HEK293 (cell line): ENCODE data around the gene EPAS1.

Source experiments
- CTCF ChIA-PET: fragments of 350-600 bp; formaldehyde crosslinking; extraction: SDS; loops from one replicate; lab custom pipeline; 2021; ENCODE audit warnings: antibody characterized with exemption; lab: Yijun Ruan, JAX
- POLR2A ChIA-PET: fragments of 300-600 bp; formaldehyde crosslinking; extraction: SDS; loops from one replicate; lab custom pipeline; 2020; ENCODE audit warnings: antibody characterized with exemption, inconsistent platforms; lab: Yijun Ruan, JAX
- H3K27ac ChIP-seq: fragments of 200-500 bp; sonication (Bioruptor generic); 2 replicates; pipeline ENCODE4 v1.5.1; 2014; ENCODE audit warnings: low read depth, low read length, control low read depth, inconsistent platforms; ENCODE audit errors: extremely low read depth
- H3K36me3 ChIP-seq, 2 experiments: fragments of 200-500 bp in 1 of 2; sonication (Bioruptor generic) in 1 of 2; 1 replicate in 1 of 2; 2 replicates in 1 of 2; pipeline ENCODE4 v1.5.1; 2014 to 2017; ENCODE audit warnings: inconsistent platforms in 2 of 2, low read length in 2 of 2; ENCODE audit not compliant: control insufficient read depth in 2 of 2, insufficient read depth in 1 of 2
- H3K4me1 ChIP-seq: fragments of 200-500 bp; sonication (Bioruptor generic); 2 replicates; pipeline ENCODE4 v1.5.1; 2014; ENCODE audit warnings: mild to moderate bottlenecking, low read length, inconsistent platforms; ENCODE audit not compliant: control insufficient read depth, insufficient read depth
- H3K4me3 ChIP-seq: 2 replicates; pipeline ENCODE4 v1.5.1; 2011; ENCODE audit warnings: low read depth, mild to moderate bottlenecking, control low read depth, low read length, moderate library complexity
- H3K9me3 ChIP-seq: fragments of 200-500 bp; sonication (Bioruptor generic); 2 replicates; pipeline ENCODE4 v1.5.1; 2014; ENCODE audit warnings: low read depth, low read length, inconsistent platforms; ENCODE audit not compliant: control insufficient read depth, insufficient read depth
- EGR2 ChIP-seq: fragments of 450-650 bp; formaldehyde crosslinking; IDR thresholded peaks from 2 replicates; pipeline ENCODE4 v1.5.1; 2016; ENCODE audit warnings: low read depth, missing biosample characterization, missing genetic modification characterization
- PRDM1 ChIP-seq: fragments of 450-650 bp; formaldehyde crosslinking; IDR thresholded peaks from 2 replicates; pipeline ENCODE4; 2016; ENCODE audit warnings: missing biosample characterization, missing genetic modification characterization
- SETDB1 ChIP-seq: IDR thresholded peaks from one replicate; pipeline ENCODE4 v1.6.1; 2017; ENCODE audit warnings: mild to moderate bottlenecking, low read length, moderate library complexity, mixed read lengths; ENCODE audit not compliant: insufficient read length
- TRIM28 ChIP-seq: IDR thresholded peaks from 2 replicates; pipeline ENCODE4 v1.6.1; 2011; ENCODE audit warnings: low read length, control low read depth, borderline replicate concordance
- YY1 ChIP-seq: fragments of 450-650 bp; formaldehyde crosslinking; IDR thresholded peaks from 2 replicates; pipeline ENCODE4 v1.5.1; 2018; ENCODE audit warnings: missing biosample characterization, missing genetic modification characterization
- ZNF274 ChIP-seq, 2 experiments: fragments of 200-500 bp in 1 of 2; fragments of 450-650 bp in 1 of 2; sonication (Bioruptor generic) in 1 of 2; formaldehyde crosslinking in 1 of 2; IDR thresholded peaks; 2 replicates each; pipeline versions ENCODE4 v1.5.1 to v1.6.1; 2014 to 2016; ENCODE audit warnings: borderline replicate concordance in 1 of 2, inconsistent platforms in 1 of 2, low read length in 1 of 2, missing biosample characterization in 1 of 2, missing genetic modification characterization in 1 of 2
- ZNF341 ChIP-seq: fragments of 450-650 bp; formaldehyde crosslinking; IDR thresholded peaks from 2 replicates; pipeline ENCODE4; 2016; ENCODE audit warnings: low read depth, missing biosample characterization, missing genetic modification characterization
- ZNF514 ChIP-seq: fragments of 450-650 bp; formaldehyde crosslinking; IDR thresholded peaks from 2 replicates; pipeline ENCODE4 v1.5.1; 2016; ENCODE audit warnings: missing biosample characterization, missing genetic modification characterization
- ZNF549 ChIP-seq: fragments of 450-650 bp; IDR thresholded peaks from 2 replicates; pipeline ENCODE4 v1.5.1; 2018; ENCODE audit warnings: missing biosample characterization, missing genetic modification characterization, mild to moderate bottlenecking, inconsistent platforms, moderate library complexity
- TF ChIP-seq, protein P1 (sequence below): fragments of 450-650 bp; formaldehyde crosslinking; IDR thresholded peaks from 2 replicates; pipeline ENCODE4 v1.5.1; 2016; ENCODE audit warnings: missing biosample characterization, missing genetic modification characterization
- TF ChIP-seq, protein P2 (sequence below): fragments of 450-650 bp; IDR thresholded peaks from 2 replicates; pipeline ENCODE4 v1.5.1; 2018; ENCODE audit warnings: missing biosample characterization, mild to moderate bottlenecking, missing genetic modification characterization

Gene EPAS1

DNA sequence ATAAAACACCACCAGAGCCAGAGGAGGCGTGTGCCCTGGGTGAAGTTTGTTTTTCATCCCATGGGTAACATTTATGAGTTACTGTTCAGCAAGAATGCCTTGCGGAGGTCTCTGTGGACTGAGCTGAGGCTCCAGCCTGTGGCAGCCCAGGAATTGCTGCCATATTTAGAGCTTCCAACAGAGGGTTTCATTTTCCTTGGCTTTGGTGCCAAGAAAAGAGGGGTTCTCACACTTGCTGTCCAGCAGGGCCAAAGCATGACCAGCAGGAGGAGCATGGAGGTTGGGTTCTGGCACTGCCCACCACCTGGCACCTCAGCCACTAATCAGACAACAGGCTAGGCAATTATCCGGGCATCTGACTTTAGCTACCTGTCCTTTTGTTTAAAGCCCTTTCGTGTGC is 36.7 kb downstream of the EPAS1 start:
- H3K4me3 ChIP-seq, result no peak overlapping the region
- ChIA-PET CTCF (interaction anchor here (0.6 kb wide), 1 partner anchor 33 kb away, joined by 3 read pairs; no protein-coding TSS in a partner anchor), POLR2A (no interaction called here)
- H3K4me1 ChIP-seq, result peaks cover 9% of the 10 kb centered on the region
- no peaks in the 10 kb centered on the region for H3K36me3 ChIP-seq
- TF ChIP-seq YY1 (tag by site-specific recombination), result no peak
- H3K27ac ChIP-seq, result no peak overlapping the region
- no peaks in the 10 kb centered on the region for H3K9me3 ChIP-seq

DNA sequence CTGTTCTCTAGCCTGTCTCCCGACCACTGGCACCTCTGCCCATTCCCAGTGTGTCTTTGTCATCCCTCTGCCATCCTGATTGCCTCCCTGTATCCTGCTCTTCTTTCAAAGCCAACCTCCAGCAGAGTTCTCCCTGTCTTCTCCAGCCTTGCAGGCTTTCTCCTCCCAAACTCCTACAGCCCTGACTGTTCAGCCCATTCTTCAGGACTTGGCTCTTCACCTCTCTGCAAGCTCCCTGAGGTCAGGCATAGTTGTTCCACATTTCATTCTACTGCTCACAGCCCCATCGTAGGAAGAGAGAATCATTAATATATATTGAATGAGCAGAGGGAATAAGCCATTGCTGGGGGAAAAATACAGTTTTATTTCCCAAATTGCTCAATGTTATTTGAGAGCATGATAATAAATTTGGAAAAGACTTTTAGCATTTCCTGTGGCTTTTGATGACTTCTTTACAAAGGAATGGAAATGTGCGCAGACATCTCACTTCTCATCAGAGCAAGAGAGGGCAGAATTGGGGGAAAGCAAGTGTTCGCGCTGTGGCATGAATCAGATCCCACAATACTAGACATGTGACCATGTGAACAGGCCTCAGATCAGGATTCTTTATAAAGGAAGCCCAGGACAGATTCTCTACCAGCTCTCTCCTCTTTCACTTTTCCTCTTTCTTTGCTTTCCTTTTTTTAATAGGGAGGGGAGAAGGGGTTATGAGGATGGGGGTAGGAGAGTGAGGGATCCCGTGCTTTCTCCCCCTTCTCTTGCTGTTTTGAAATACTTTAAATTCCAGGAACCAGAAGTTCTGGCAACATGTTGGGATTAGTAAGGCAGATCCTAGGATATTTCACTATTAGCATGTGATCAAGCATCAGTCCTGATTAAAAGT is 37.4 kb downstream of the EPAS1 start:
- Histone ChIP-seq H3K36me3 (no peaks in the 10 kb centered on the region), H3K27ac (no peak overlapping the region), H3K4me3 (no peak overlapping the region), H3K9me3 (no peaks in the 10 kb centered on the region), H3K4me1 (peaks cover 9% of the 10 kb centered on the region)
- TF ChIP-seq PRDM1 (tag by site-specific recombination) (peak; percentile 51), SETDB1 (no peak), TRIM28 (no peak)
- ChIA-PET CTCF (no interaction called here), POLR2A (no interaction called here)

DNA sequence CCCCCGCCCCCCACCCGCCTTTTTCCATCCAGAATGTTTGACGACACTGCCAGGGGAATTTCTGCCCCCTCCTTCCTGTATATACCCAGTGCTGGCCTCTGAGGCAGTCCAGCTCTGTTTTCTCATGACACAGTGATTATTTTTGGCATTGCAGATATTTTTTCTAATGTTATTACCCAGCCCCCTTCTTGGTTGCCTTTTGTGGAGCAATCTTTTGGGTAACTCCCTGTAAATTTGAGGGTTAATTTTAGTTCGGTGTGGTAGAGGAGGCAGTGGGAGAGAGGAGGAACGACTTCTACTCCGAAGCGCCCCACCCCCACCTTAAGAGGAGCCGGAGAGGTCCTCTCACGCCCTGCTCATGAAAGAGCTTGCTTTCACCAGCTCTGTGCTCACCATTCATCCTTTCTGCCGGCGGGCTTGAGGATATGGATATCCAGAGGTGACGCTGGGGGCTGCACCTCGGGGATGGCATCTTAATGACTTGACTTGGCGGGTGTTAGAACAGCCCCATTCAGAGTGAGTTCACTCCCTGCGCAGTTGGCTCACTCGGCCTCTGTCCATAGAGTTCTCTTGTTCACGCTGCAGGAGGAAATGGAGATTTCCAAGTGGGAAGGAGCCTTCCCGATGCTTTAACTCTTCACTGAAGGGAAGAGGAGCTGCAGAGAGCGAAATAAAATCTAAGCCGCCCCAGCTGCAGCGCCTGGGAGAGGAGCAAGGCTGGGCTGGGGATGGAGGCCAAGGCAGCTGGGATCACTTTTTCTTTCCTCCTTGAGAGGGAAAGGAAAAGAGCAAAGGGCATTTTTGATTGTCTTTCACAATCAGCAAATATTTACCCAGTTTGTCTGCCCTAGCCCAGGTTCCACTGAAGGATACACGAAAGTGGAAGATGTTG is 38.4 kb downstream of the EPAS1 start:
- H3K4me3 ChIP-seq, result no peak overlapping the region
- TF ChIP-seq EGR2 (no peak), ZNF341 (tag by site-specific recombination) (no peak), PRDM1 (tag by site-specific recombination) (no peak), ZNF514 (tag by site-specific recombination) (no peak)
- TF ChIP-seq, protein P1, sequence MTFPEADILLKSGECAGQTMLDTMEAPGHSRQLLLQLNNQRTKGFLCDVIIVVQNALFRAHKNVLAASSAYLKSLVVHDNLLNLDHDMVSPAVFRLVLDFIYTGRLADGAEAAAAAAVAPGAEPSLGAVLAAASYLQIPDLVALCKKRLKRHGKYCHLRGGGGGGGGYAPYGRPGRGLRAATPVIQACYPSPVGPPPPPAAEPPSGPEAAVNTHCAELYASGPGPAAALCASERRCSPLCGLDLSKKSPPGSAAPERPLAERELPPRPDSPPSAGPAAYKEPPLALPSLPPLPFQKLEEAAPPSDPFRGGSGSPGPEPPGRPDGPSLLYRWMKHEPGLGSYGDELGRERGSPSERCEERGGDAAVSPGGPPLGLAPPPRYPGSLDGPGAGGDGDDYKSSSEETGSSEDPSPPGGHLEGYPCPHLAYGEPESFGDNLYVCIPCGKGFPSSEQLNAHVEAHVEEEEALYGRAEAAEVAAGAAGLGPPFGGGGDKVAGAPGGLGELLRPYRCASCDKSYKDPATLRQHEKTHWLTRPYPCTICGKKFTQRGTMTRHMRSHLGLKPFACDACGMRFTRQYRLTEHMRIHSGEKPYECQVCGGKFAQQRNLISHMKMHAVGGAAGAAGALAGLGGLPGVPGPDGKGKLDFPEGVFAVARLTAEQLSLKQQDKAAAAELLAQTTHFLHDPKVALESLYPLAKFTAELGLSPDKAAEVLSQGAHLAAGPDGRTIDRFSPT (tag by site-specific recombination), result no peak
- no peaks in the 10 kb centered on the region for H3K9me3 ChIP-seq
- H3K27ac ChIP-seq, result no peak overlapping the region
- CTCF ChIA-PET, result no interaction called here
- peaks cover 9% of the 10 kb centered on the region for H3K4me1 ChIP-seq
- POLR2A ChIA-PET, result no interaction called here
- no peaks in the 10 kb centered on the region for H3K36me3 ChIP-seq

DNA sequence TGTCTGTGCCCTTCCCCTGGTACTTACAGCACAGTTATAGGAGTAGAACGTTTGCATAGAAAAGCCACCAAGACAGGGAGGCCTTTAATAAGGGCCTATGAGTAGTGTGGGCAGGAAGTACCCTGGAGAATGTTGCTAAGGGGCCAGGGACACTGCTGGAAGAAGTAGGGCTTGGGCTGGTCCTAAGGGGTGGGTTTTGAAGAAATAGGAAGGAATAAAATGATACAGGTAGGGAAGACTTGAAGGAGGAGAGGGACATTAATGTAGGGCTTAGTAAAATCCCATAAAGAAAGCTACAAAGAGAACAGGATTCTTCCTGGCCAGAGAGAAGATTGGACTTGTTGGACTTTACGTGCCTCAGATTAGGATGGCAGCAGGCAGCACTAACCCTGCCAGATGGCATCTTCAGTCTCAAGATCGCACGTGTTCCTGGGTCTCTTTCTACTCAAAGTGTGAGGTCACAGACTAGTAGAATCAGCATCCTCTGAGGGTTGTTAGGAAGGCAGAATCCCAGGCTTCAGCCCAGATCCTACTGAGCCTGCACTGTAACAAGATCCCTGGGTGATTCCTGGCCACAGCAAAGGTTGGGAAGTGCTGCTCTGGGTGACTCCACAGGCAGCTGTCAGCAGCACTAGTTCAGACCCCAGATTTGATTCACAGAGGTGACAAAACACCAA is 39.2 kb downstream of the EPAS1 start:
- Histone ChIP-seq H3K9me3 (no peaks in the 10 kb centered on the region), H3K4me3 (no peak overlapping the region), H3K36me3 (no peaks in the 10 kb centered on the region), H3K4me1 (peaks cover 6% of the 10 kb centered on the region), H3K27ac (no peak overlapping the region)
- TF ChIP-seq, protein P2, sequence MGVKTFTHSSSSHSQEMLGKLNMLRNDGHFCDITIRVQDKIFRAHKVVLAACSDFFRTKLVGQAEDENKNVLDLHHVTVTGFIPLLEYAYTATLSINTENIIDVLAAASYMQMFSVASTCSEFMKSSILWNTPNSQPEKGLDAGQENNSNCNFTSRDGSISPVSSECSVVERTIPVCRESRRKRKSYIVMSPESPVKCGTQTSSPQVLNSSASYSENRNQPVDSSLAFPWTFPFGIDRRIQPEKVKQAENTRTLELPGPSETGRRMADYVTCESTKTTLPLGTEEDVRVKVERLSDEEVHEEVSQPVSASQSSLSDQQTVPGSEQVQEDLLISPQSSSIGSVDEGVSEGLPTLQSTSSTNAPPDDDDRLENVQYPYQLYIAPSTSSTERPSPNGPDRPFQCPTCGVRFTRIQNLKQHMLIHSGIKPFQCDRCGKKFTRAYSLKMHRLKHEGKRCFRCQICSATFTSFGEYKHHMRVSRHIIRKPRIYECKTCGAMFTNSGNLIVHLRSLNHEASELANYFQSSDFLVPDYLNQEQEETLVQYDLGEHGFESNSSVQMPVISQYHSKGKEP (tag by site-specific recombination), result no peak
- TF ChIP-seq TRIM28, result no peak
- TF ChIP-seq ZNF549 (tag by site-specific recombination), result no peak
- no peak for TF ChIP-seq ZNF274 (IDR thresholded peaks at IDR 0.05; ENCODE audit: low read length)
- no peak for TF ChIP-seq ZNF274 (tag by site-specific recombination; IDR thresholded peaks at IDR 0.05; ENCODE audit: borderline replicate concordance)
- ChIA-PET CTCF (no interaction called here), POLR2A (no interaction called here)
